Right renal pelvis (tissue), 4 donors: ENCODE results near the gene HOXB7. TPM values are rescaled to one million over a fixed set of nuclear protein-coding genes. Genes with fewer than 3 reads are reported as not detected.

ENCODE experiments used
- DNase-seq, 4 donors: peaks; one replicate each; pipeline ENCODE4 v3.0.0-alpha.2; 2013; ENCODE audit warnings: low read depth in 4 of 4, low spot score in 3 of 4, missing footprints in 1 of 4
- polyA plus RNA-seq, 4 donors: library from polyadenylated mRNA; unstranded; fragments of 120-200 nt; gene quantifications; one replicate each; pipeline ENCODE4 v1.2.1, GENCODE V29; 2013; ENCODE audit not compliant: insufficient read length in 4 of 4

Gene HOXB7
- polyA plus RNA-seq, 4 donors = 37.4 to 44.0 (median 40.5) TPM

DNA sequence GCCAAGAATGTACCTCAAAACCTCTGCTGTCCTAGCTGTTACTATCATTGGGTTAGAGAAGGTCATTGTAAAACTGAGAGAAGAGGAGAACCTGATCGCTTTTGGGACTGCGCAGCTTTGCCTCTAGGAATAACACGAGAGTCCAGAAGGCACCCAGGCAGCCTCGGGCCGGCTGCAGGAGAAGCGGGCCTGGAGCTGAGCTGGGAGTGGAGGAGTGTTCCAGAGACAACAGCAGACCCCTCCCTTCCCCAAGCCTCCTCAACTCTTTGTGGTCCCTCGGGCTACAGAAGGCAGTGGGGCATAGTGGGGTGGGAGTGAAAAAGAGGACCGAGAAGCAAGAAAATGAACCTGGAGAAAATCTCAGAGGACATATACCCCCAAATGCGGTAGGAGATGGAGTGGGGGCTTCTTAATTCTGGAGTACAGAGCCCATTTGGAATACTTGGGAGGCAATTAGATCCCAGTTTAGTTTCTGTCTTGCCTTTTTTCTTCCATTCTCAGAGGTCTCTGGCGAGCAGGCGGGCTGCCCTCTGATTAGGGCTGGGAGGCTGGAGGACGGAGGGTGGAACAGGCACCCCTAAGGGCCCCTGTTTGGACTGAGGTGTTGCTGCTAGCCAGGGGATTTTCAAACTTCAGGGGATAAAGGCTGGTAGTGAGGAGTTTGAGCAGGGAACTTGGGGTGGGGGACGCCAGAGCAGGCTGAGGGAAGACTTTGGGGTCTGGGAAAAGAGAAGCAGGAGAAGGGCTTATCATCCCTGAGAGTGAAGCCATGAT, 52.6 kb downstream of the HOXB7 start:
- DNase-seq = no peak

Other genes with a start within 250 kb of the HOXB7 start
- gene SKAP1, start 180.8 kb downstream of the HOXB7 start, polyA plus RNA-seq = 10 to 100 TPM; 10.5 to 12.8 (median 12.2) TPM
- gene HOXB1, start 80.0 kb downstream of the HOXB7 start, polyA plus RNA-seq = under 1 TPM; 0.27 to 0.34 (median 0.29) TPM
- 10 to 100 TPM; 43.5 to 61.1 (median 56.7) TPM for gene HOXB2, start 65.9 kb downstream of the HOXB7 start, polyA plus RNA-seq
- 10 to 100 TPM in 3 of 4 donors, 1 to 10 TPM in 1; 9.3 to 12.7 (median 10.8) TPM for gene HOXB4, start 32.7 kb downstream of the HOXB7 start, polyA plus RNA-seq
- 100 to 1,000 TPM; 145 to 170 (median 155) TPM for gene HOXB3, start 20.8 kb downstream of the HOXB7 start, polyA plus RNA-seq
- gene HOXB5, start 17.2 kb downstream of the HOXB7 start, polyA plus RNA-seq = 10 to 100 TPM; 28.8 to 38.4 (median 33.5) TPM
- gene HOXB6, start 6.0 kb downstream of the HOXB7 start, polyA plus RNA-seq = 100 to 1,000 TPM in 1 of 4 donors, 10 to 100 TPM in 3; 81.5 to 108 (median 90.6) TPM
- 10 to 100 TPM; 47.3 to 55.5 (median 48.6) TPM for gene HOXB8, start 4.3 kb upstream of the HOXB7 start, polyA plus RNA-seq
- gene HOXB9, start 15.3 kb upstream of the HOXB7 start, polyA plus RNA-seq = 10 to 100 TPM; 51.6 to 75.3 (median 66.7) TPM
- not detected for gene PRAC1, start 111.5 kb upstream of the HOXB7 start, polyA plus RNA-seq
- gene PRAC2, start 112.2 kb upstream of the HOXB7 start, polyA plus RNA-seq = not detected
- not detected for gene HOXB13, start 117.7 kb upstream of the HOXB7 start, polyA plus RNA-seq
- under 1 TPM; 0.35 to 0.50 (median 0.43) TPM for gene TTLL6, start 206.2 kb upstream of the HOXB7 start, polyA plus RNA-seq
- gene CALCOCO2, start 220.0 kb upstream of the HOXB7 start, polyA plus RNA-seq = 10 to 100 TPM; 70.1 to 87.4 (median 83.2) TPM